ENCODE measurements around the gene NLRC5. TPM values are rescaled to one million over a fixed set of nuclear protein-coding genes. Genes with fewer than 3 reads are reported as not detected.
"Not testable (repeated sequence)": the region's sequence is repeated elsewhere in the genome, so short reads cannot be mapped to it uniquely, and the experiment has no call there.

Gene NLRC5
- total and polyA plus RNA-seq, 9 of the 15 experiments (the other 6 are each of a cell fraction or from before 2014, with no cell fraction given): 0.59 to 0.71 TPM; not detected in 7

DNA sequence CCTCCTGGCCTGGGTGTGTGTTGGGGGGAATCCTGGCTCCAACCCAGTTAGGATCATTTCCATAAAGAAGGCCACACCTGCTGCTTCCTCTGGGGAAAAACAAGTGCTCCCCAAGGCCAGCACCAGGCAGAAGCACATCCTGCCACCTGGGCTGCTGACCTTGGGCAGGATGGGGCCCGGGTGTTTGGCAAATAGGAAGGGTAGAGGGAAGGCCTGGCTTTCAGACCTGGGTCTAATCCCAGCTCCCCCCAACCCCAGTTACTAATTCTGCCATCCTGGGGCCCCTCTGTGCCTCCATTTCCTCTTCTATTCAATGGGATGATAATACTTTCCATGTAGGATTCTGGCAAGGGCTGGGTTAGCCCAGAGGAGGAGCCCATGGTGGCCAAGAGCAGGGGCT, 3.0 kb upstream of the NLRC5 start (continued):
- TF ChIP-seq, protein P1, sequence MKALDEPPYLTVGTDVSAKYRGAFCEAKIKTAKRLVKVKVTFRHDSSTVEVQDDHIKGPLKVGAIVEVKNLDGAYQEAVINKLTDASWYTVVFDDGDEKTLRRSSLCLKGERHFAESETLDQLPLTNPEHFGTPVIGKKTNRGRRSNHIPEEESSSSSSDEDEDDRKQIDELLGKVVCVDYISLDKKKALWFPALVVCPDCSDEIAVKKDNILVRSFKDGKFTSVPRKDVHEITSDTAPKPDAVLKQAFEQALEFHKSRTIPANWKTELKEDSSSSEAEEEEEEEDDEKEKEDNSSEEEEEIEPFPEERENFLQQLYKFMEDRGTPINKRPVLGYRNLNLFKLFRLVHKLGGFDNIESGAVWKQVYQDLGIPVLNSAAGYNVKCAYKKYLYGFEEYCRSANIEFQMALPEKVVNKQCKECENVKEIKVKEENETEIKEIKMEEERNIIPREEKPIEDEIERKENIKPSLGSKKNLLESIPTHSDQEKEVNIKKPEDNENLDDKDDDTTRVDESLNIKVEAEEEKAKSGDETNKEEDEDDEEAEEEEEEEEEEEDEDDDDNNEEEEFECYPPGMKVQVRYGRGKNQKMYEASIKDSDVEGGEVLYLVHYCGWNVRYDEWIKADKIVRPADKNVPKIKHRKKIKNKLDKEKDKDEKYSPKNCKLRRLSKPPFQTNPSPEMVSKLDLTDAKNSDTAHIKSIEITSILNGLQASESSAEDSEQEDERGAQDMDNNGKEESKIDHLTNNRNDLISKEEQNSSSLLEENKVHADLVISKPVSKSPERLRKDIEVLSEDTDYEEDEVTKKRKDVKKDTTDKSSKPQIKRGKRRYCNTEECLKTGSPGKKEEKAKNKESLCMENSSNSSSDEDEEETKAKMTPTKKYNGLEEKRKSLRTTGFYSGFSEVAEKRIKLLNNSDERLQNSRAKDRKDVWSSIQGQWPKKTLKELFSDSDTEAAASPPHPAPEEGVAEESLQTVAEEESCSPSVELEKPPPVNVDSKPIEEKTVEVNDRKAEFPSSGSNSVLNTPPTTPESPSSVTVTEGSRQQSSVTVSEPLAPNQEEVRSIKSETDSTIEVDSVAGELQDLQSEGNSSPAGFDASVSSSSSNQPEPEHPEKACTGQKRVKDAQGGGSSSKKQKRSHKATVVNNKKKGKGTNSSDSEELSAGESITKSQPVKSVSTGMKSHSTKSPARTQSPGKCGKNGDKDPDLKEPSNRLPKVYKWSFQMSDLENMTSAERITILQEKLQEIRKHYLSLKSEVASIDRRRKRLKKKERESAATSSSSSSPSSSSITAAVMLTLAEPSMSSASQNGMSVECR (CRISPR knock-in tag; IDR thresholded peaks at IDR 0.05): no peak
- TF ChIP-seq MGA (IDR thresholded peaks at IDR 0.05): no peak
- no peak for TF ChIP-seq TSC22D4 (tag; IDR thresholded peaks at IDR 0.05)
- no peak for TF ChIP-seq GATAD2A (IDR thresholded peaks at IDR 0.05)

DNA sequence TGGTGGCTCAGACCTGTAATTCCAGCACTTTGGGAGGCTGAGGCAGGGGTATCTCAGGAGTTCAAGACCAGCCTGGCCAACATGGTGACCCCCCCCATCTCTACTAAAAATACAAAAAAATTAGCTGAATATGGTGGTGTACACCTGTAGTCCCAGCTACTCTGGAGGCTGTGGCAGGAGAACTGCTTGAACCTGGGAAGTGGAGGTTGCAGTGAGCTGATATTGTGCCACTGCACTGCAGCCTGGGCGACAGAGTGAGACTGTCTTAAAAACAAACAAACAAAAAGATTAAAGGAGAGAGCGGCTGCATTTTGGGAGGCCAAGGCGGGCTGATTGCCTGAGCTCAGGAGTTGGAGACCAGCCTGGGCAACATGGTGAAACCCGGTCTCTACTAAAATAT, 2.4 kb upstream of the NLRC5 start:
- BruUV-seq (replicated peaks); H3K9me3 ChIP-seq (replicated peaks; ENCODE audit: control insufficient read depth, insufficient read depth, low read depth, low read length); intact Hi-C loops (cut with micrococcal nuclease); H3K4me3 ChIP-seq; H3K36me3 ChIP-seq (ENCODE audit: control insufficient read depth, insufficient read depth, low read length); H3K27ac ChIP-seq (ENCODE audit: extremely low read depth, low read depth, low read length); H2AFZ ChIP-seq (ENCODE audit: low read depth, low read length); FAIRE-seq; POLR2A ChIA-PET; H4K20me1 ChIP-seq (replicated peaks; ENCODE audit: control insufficient read depth, insufficient read depth, low read length); DNase-seq (ENCODE audit: extremely low read depth in 1 of 4, low spot score in 3 of 4); H3K9ac ChIP-seq (ENCODE audit: insufficient read depth in 1 of 2, low read depth in 2 of 2, low read length in 2 of 2); H3K9me1 ChIP-seq (ENCODE audit: control insufficient read depth, insufficient read depth, low read length); CTCF ChIA-PET (ENCODE audit: low intra/inter-chr PET ratio); H3K79me2 ChIP-seq (ENCODE audit: control insufficient read depth, insufficient read depth, low read length); ATAC-seq; in situ Hi-C loops (cut with MboI); H3K4me2 ChIP-seq (ENCODE audit: insufficient read depth, low read length): not testable (repeated sequence)
- Histone ChIP-seq H3K27me3 (ENCODE audit: control insufficient read depth in 2 of 2, insufficient read depth in 2 of 2, low read length in 2 of 2) (peaks cover 35 to 75% of the 10 kb centered on the region in 2 experiments), H3K4me1 (replicated peaks in 1 of 2; ENCODE audit: control insufficient read depth in 2 of 2, insufficient read depth in 2 of 2, low read length in 2 of 2) (peaks cover 0 to 13% of the 10 kb centered on the region in 2 experiments; a peak in 3 of 5 replicates)
- 6% methylated on average over 4 of the region's 4 CpGs for WGBS (ENCODE audit: insufficient coverage, low coverage, missing lambda C conversion rate)
